Osteoblast (primary cell): ENCODE measurements around the gene EXD1. TPM values are rescaled to one million over a fixed set of nuclear protein-coding genes. Genes with fewer than 3 reads are reported as not detected.
"Not testable (repeated sequence)": the region's sequence is repeated elsewhere in the genome, so short reads cannot be mapped to it uniquely, and the experiment has no call there.

Experiments
- DNase-seq: peaks from one replicate; pipeline ENCODE4 v3.0.0; 2011; ENCODE audit warnings: low spot score, mixed read lengths; ENCODE audit not compliant: insufficient read length; ENCODE audit errors: missing footprints
- H2AFZ ChIP-seq: 2 replicates; pipeline ENCODE4 v1.6.0; 2011; ENCODE audit warnings: mild to moderate bottlenecking, low read length
- H3K27ac ChIP-seq: 2 replicates; pipeline ENCODE4 v1.5.1; 2011; ENCODE audit warnings: mild to moderate bottlenecking, low read depth, low read length, moderate library complexity
- H3K27me3 ChIP-seq: 2 replicates; pipeline ENCODE4 v1.6.0; 2012; ENCODE audit warnings: mild to moderate bottlenecking, control low read depth, inconsistent platforms, low read length, moderate library complexity; ENCODE audit not compliant: insufficient read depth
- H3K36me3 ChIP-seq: 2 replicates; pipeline ENCODE4 v1.5.1; 2011; ENCODE audit warnings: mild to moderate bottlenecking, low read length, control low read depth, moderate library complexity; ENCODE audit not compliant: insufficient read depth
- H3K4me1 ChIP-seq: 2 replicates; pipeline ENCODE4 v1.5.1; 2011; ENCODE audit warnings: mild to moderate bottlenecking, low read length, control low read depth, moderate library complexity; ENCODE audit not compliant: insufficient read depth
- H3K4me2 ChIP-seq: 2 replicates; pipeline ENCODE4 v1.6.0; 2011; ENCODE audit warnings: mild to moderate bottlenecking, low read length; ENCODE audit not compliant: insufficient read depth
- H3K4me3 ChIP-seq: fragments of 200-600 bp; sonication (generic); 3 replicates; pipeline ENCODE4 v1.5.1; 2012; ENCODE audit warnings: mild to moderate bottlenecking, low read length, inconsistent platforms; ENCODE audit not compliant: insufficient read depth
- H3K79me2 ChIP-seq: 2 replicates; pipeline ENCODE4 v1.6.0; 2012; ENCODE audit warnings: mild to moderate bottlenecking, low read length, control low read depth, inconsistent platforms; ENCODE audit not compliant: insufficient read depth
- H3K9me3 ChIP-seq: 2 replicates; pipeline ENCODE4 v1.5.1; 2011; ENCODE audit warnings: low read depth, low read length, control low read depth
- H4K20me1 ChIP-seq: 2 replicates; pipeline ENCODE4 v1.6.0; 2012; ENCODE audit warnings: mild to moderate bottlenecking, low read length, control low read depth; ENCODE audit not compliant: insufficient read depth
- total RNA-seq: library from RNA; depleted of rRNA; stranded (reverse); fragments of >200 nt; gene quantifications from 2 replicates; pipeline ENCODE4 v1.2.3, GENCODE V29; 2012
- TF ChIP-seq, protein P1 (sequence below): IDR thresholded peaks from 2 replicates; pipeline ENCODE4 v1.5.1; 2011; ENCODE audit warnings: mild to moderate bottlenecking, low read depth, low read length, moderate library complexity; ENCODE audit errors: extremely low read depth

EXD1 gene
- total RNA-seq, 1 donor = not detected

DNA sequence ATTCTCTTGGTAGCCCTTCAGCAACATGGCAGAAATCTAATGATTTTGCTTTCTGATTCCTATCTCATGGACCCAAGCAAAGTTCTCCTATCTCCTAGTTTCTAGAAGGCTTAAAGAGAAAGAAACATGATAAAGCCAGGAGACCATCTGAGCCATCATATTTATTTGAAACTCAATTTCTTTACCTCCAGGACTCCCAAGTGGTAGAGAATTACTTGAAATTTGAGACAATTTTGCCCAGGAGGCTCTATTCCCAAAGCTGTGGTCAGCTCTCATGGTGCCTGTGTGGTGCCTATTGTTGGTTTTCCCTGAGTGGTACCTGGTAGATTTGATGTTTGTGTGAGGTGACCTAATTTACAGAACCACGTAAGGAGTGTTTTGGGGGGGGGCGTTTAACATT lies 39.3 kb upstream of the EXD1 start:
- no peak overlapping the region for H3K27ac ChIP-seq
- no peaks in the 10 kb centered on the region for H3K27me3 ChIP-seq
- H2AFZ ChIP-seq = no peak overlapping the region
- H3K79me2 ChIP-seq = no peaks in the 10 kb centered on the region
- H3K9me3 ChIP-seq = no peaks in the 10 kb centered on the region
- H4K20me1 ChIP-seq = no peaks in the 10 kb centered on the region
- TF ChIP-seq, protein P1, sequence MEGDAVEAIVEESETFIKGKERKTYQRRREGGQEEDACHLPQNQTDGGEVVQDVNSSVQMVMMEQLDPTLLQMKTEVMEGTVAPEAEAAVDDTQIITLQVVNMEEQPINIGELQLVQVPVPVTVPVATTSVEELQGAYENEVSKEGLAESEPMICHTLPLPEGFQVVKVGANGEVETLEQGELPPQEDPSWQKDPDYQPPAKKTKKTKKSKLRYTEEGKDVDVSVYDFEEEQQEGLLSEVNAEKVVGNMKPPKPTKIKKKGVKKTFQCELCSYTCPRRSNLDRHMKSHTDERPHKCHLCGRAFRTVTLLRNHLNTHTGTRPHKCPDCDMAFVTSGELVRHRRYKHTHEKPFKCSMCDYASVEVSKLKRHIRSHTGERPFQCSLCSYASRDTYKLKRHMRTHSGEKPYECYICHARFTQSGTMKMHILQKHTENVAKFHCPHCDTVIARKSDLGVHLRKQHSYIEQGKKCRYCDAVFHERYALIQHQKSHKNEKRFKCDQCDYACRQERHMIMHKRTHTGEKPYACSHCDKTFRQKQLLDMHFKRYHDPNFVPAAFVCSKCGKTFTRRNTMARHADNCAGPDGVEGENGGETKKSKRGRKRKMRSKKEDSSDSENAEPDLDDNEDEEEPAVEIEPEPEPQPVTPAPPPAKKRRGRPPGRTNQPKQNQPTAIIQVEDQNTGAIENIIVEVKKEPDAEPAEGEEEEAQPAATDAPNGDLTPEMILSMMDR = no peak
- peaks cover 25% of the 10 kb centered on the region for H3K36me3 ChIP-seq
- no peak for DNase-seq
- no peaks in the 10 kb centered on the region for H3K4me1 ChIP-seq
- H3K4me2 ChIP-seq = no peak overlapping the region
- no peak overlapping the region for H3K4me3 ChIP-seq

DNA sequence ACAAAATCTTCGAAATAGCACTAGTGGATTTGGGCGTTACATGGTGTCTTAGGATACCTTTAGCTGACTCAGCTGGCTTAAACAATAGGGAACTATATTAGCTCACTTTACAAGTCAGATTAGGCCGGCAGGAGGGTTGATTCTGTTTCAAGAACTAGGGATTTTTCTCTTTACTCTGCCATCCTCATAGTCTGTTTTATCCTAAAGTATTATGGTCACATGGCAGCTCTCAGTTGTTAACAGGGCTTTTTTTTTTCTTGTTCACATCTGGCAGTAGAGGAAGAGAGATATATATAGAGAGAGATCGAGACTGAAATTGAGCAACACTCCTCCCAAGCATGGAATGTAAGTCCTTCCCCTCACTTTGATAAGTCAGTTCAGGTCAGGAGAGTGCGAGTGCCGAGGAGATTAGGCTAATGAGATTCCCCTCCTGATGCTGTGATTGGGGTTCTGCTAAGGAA lies 33.4 kb upstream of the EXD1 start:
- H3K4me3 ChIP-seq = no peak overlapping the region
- no peaks in the 10 kb centered on the region for H3K9me3 ChIP-seq
- no peak overlapping the region for H3K4me2 ChIP-seq
- H2AFZ ChIP-seq = no peak overlapping the region
- H3K4me1 ChIP-seq = peaks cover 5% of the 10 kb centered on the region
- peaks cover 29% of the 10 kb centered on the region for H3K36me3 ChIP-seq
- H3K27ac ChIP-seq = no peak overlapping the region
- H3K79me2 ChIP-seq = no peaks in the 10 kb centered on the region
- H3K27me3 ChIP-seq = no peaks in the 10 kb centered on the region
- no peaks in the 10 kb centered on the region for H4K20me1 ChIP-seq
- no peak for DNase-seq
- TF ChIP-seq, protein P1 = no peak

DNA sequence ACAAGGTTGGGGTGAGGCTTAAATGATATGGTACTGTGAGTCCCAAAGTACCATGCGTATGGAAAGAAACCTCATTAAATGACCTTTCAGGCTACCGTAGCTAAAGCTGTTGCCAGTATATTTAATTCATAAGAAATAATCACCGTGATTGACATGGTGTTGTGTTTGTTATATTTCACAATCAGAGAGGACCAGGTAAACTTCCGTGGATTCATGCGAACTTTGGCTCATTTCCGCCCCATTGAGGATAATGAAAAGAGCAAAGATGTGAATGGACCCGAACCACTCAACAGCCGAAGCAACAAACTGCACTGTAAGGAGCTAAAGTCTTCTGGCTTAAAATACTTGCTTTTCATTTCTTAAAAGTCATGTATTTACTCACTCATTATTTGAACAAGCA lies 32.0 kb upstream of the EXD1 start:
- Histone ChIP-seq H3K79me2 (no peaks in the 10 kb centered on the region), H3K27ac (no peak overlapping the region), H3K4me1 (peaks cover 8% of the 10 kb centered on the region), H3K4me3 (no peak overlapping the region), H3K9me3 (no peaks in the 10 kb centered on the region), H3K27me3 (no peaks in the 10 kb centered on the region), H3K36me3 (peaks cover 32% of the 10 kb centered on the region), H4K20me1 (no peaks in the 10 kb centered on the region), H2AFZ (no peak overlapping the region), H3K4me2 (no peak overlapping the region)
- DNase-seq = no peak
- TF ChIP-seq, protein P1 = no peak

DNA sequence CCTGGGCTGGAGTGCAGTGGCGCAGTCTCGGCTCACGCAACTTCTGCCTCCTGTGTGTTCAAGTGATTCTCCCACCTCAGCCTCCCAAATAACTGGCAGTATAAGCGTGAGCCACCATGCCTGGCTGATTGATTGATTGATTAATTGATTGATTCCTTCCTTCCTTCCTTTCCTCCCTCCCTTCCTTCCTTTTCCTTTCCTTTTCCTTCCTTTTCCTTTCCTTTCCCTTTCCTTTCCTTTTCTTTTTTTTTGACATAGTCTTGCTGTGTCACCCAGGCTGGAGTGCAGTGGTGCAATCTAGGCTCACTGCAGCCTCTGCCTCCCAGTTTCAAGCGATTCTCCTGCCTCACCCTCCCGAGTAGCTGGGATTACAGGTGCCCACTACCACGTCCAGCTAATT lies 30.4 kb upstream of the EXD1 start:
- Histone ChIP-seq H3K36me3 (peaks cover 26% of the 10 kb centered on the region), H3K4me1 (peaks cover 13% of the 10 kb centered on the region)
- H3K27me3 ChIP-seq, H3K9me3 ChIP-seq, H3K79me2 ChIP-seq, H2AFZ ChIP-seq, H3K27ac ChIP-seq, H3K4me3 ChIP-seq, DNase-seq, H3K4me2 ChIP-seq, H4K20me1 ChIP-seq: not testable (repeated sequence)
